Neural progenitor cell (in vitro differentiated cells): ENCODE data around the gene POU6F1. TPM values are rescaled to one million over a fixed set of nuclear protein-coding genes. Genes with fewer than 3 reads are reported as not detected.

Experiments used
- DNase-seq: peaks from one replicate; pipeline ENCODE4 v3.0.0-alpha.2; 2016; ENCODE audit warnings: low spot score
- H2AFZ ChIP-seq: fragments of 200-600 bp; sonication (generic); replicated peaks from 2 replicates; pipeline ENCODE4 v1.6.1; 2016; ENCODE audit warnings: antibody characterized with exemption
- H3F3A ChIP-seq: fragments of 200-600 bp; sonication (generic); 2 replicates; pipeline ENCODE4 v1.6.1; 2016; ENCODE audit warnings: antibody characterized with exemption, low read depth
- H3K27ac ChIP-seq: fragments of 200-600 bp; sonication (generic); 2 replicates; pipeline ENCODE4 v1.5.1; 2016; ENCODE audit warnings: mild to moderate bottlenecking
- H3K27me3 ChIP-seq: fragments of 200-600 bp; sonication (generic); 2 replicates; pipeline ENCODE4 v1.6.1; 2016; ENCODE audit warnings: mild to moderate bottlenecking, moderate library complexity
- H3K36me3 ChIP-seq: fragments of 200-600 bp; sonication (generic); 2 replicates; pipeline ENCODE4 v1.5.1; 2016
- H3K4me1 ChIP-seq: fragments of 200-600 bp; sonication (generic); 2 replicates; pipeline ENCODE4 v1.6.1; 2016; ENCODE audit warnings: mixed run types
- H3K4me2 ChIP-seq: fragments of 200-600 bp; sonication (generic); 2 replicates; pipeline ENCODE4 v1.6.1; 2016
- H3K4me3 ChIP-seq: fragments of 200-600 bp; sonication (generic); 2 replicates; pipeline ENCODE4 v1.5.1; 2016
- H3K79me2 ChIP-seq: fragments of 200-600 bp; sonication (generic); 2 replicates; pipeline ENCODE4 v1.6.1; 2016; ENCODE audit warnings: low read depth
- H3K9ac ChIP-seq: fragments of 200-600 bp; sonication (generic); 2 replicates; pipeline ENCODE4 v1.6.1; 2016
- H3K9me3 ChIP-seq: fragments of 200-600 bp; sonication (generic); 2 replicates; pipeline ENCODE4 v1.5.1; 2016; ENCODE audit warnings: low read depth
- H4K20me1 ChIP-seq: fragments of 200-600 bp; sonication (generic); 2 replicates; pipeline ENCODE4 v1.6.1; 2016; ENCODE audit warnings: low read depth
- H3K27ac Mint-ChIP-seq: 3 replicates; pipeline ENCODE4 v1.8.0; 2021; ENCODE audit warnings: mixed read lengths
- H3K27me3 Mint-ChIP-seq: 2 replicates; pipeline ENCODE4 v1.8.0; 2022; ENCODE audit warnings: low read depth, mild to moderate bottlenecking, inconsistent platforms, moderate library complexity, mixed read lengths; ENCODE audit not compliant: insufficient read depth
- H3K36me3 Mint-ChIP-seq: 3 replicates; pipeline ENCODE4 v1.8.0; 2021; ENCODE audit warnings: mixed read lengths
- H3K4me1 Mint-ChIP-seq: 3 replicates; pipeline ENCODE4 v1.8.0; 2021; ENCODE audit warnings: mixed read lengths
- H3K4me3 Mint-ChIP-seq: 3 replicates; pipeline ENCODE4 v1.8.0; 2021; ENCODE audit warnings: mild to moderate bottlenecking, moderate library complexity, mixed read lengths
- H3K9me3 Mint-ChIP-seq: 3 replicates; pipeline ENCODE4 v1.8.0; 2020; ENCODE audit warnings: mixed read lengths
- CTCF ChIP-seq: fragments of 200-600 bp; sonication (generic); IDR thresholded peaks from 2 replicates; pipeline ENCODE4 v1.5.1; 2017; ENCODE audit warnings: antibody characterized with exemption, mild to moderate bottlenecking
- EZH2 ChIP-seq: fragments of 200-600 bp; sonication (generic); IDR thresholded peaks from 2 replicates; pipeline ENCODE4 v1.6.1; 2017; ENCODE audit warnings: antibody characterized with exemption, mild to moderate bottlenecking, moderate library complexity
- EZH2phosphoT487 ChIP-seq: fragments of 200-600 bp; sonication (generic); IDR thresholded peaks from 2 replicates; pipeline ENCODE4 v1.6.1; 2017; ENCODE audit warnings: antibody characterized with exemption
- total RNA-seq: library from RNA; depleted of rRNA; stranded (reverse); fragments of >200 nt; gene quantifications from 2 replicates; pipeline ENCODE4 v1.2.3, GENCODE V29; 2015; ENCODE audit warnings: low replicate concordance

The POU6F1 gene
- total RNA-seq, 1 donor from 2014 or later: 1.6 TPM

GRCh38 chr12:51183349-51183748 lies 34.5 kb downstream of the POU6F1 start:
- no peak for DNase-seq
- H3F3A ChIP-seq: peaks cover 5% of the 10 kb centered on the region
- Mint-ChIP-seq H3K27ac (no peak overlapping the region), H3K27me3 (peaks cover 6% of the 10 kb centered on the region), H3K9me3 (no peaks in the 10 kb centered on the region), H3K4me3 (no peak overlapping the region), H3K36me3 (no peaks in the 10 kb centered on the region), H3K4me1 (peaks cover 36% of the 10 kb centered on the region)
- H3K79me2 ChIP-seq: no peaks in the 10 kb centered on the region
- no peak overlapping the region for H3K4me2 ChIP-seq
- no peak overlapping the region for H3K27ac ChIP-seq
- no peaks in the 10 kb centered on the region for H3K9me3 ChIP-seq
- no peak overlapping the region for H3K9ac ChIP-seq
- peaks cover 17% of the 10 kb centered on the region for H3K4me1 ChIP-seq
- TF ChIP-seq EZH2 (no peak), EZH2phosphoT487 (no peak), CTCF (no peak)
- no peaks in the 10 kb centered on the region for H3K27me3 ChIP-seq
- no peaks in the 10 kb centered on the region for H4K20me1 ChIP-seq
- no peaks in the 10 kb centered on the region for H3K36me3 ChIP-seq
- no peak overlapping the region for H2AFZ ChIP-seq
- no peak overlapping the region for H3K4me3 ChIP-seq

GRCh38 chr12:51181558-51181957 lies 36.3 kb downstream of the POU6F1 start:
- Histone ChIP-seq H3K27ac (no peak overlapping the region), H3F3A (no peaks in the 10 kb centered on the region)
- no peak overlapping the region for H3K4me3 Mint-ChIP-seq

GRCh38 chr12:51177897-51178296 lies 40.0 kb downstream of the POU6F1 start:
- TF ChIP-seq CTCF: no peak
- TF ChIP-seq EZH2: no peak
- TF ChIP-seq EZH2phosphoT487: no peak
- no peak overlapping the region for H3K4me3 Mint-ChIP-seq
- H3K36me3 ChIP-seq: no peaks in the 10 kb centered on the region
- no peak overlapping the region for H3K27ac Mint-ChIP-seq
- no peaks in the 10 kb centered on the region for H3K4me1 ChIP-seq
- H3K27me3 ChIP-seq: peaks cover 8% of the 10 kb centered on the region
- no peak overlapping the region for H3K27ac ChIP-seq
- H3K79me2 ChIP-seq: no peaks in the 10 kb centered on the region
- H3K9ac ChIP-seq: no peak overlapping the region
- H3K27me3 Mint-ChIP-seq: peaks cover 7% of the 10 kb centered on the region
- no peaks in the 10 kb centered on the region for H3K4me1 Mint-ChIP-seq
- H3K9me3 Mint-ChIP-seq: no peaks in the 10 kb centered on the region
- H3K36me3 Mint-ChIP-seq: no peaks in the 10 kb centered on the region
- no peak overlapping the region for H2AFZ ChIP-seq
- DNase-seq: no peak
- no peaks in the 10 kb centered on the region for H3K9me3 ChIP-seq
- H4K20me1 ChIP-seq: no peaks in the 10 kb centered on the region
- peaks cover 16% of the 10 kb centered on the region for H3F3A ChIP-seq
- H3K4me2 ChIP-seq: no peak overlapping the region
- no peak overlapping the region for H3K4me3 ChIP-seq

More at GRCh38 chr12:51181558-51181957, 36.3 kb downstream of the POU6F1 start:
- no peaks in the 10 kb centered on the region for H3K9me3 ChIP-seq
- H3K4me3 ChIP-seq: no peak overlapping the region
- H3K36me3 Mint-ChIP-seq: no peaks in the 10 kb centered on the region
- peaks cover 6% of the 10 kb centered on the region for H3K27me3 Mint-ChIP-seq
- no peaks in the 10 kb centered on the region for H3K36me3 ChIP-seq
- no peaks in the 10 kb centered on the region for H3K79me2 ChIP-seq
- H3K4me1 ChIP-seq: peaks cover 4% of the 10 kb centered on the region
- H4K20me1 ChIP-seq: no peaks in the 10 kb centered on the region
- no peak overlapping the region for H3K9ac ChIP-seq
- no peak overlapping the region for H2AFZ ChIP-seq
- no peak overlapping the region for H3K4me2 ChIP-seq
- no peaks in the 10 kb centered on the region for H3K27me3 ChIP-seq
- no peak for TF ChIP-seq EZH2phosphoT487
- no peak for TF ChIP-seq EZH2
- no peak for TF ChIP-seq CTCF
- DNase-seq: no peak
- H3K9me3 Mint-ChIP-seq: no peaks in the 10 kb centered on the region
- peak overlapping the region; percentile 60 for H3K27ac Mint-ChIP-seq
- H3K4me1 Mint-ChIP-seq: peaks cover 18% of the 10 kb centered on the region
